Measurements from ENCODE around the gene SUGP2. TPM values are rescaled to one million over a fixed set of nuclear protein-coding genes. Genes with fewer than 3 reads are reported as not detected.

Gene SUGP2
- total RNA-seq, 1 experiment from 2014 or later = 95.2 TPM

GRCh38 chr19:19043881-19044280 is 10.6 kb upstream of the SUGP2 start:
- Mint-ChIP-seq H3K36me3 (ENCODE audit: insufficient read depth in 1 of 3, low read depth in 3 of 3) (peaks cover 27 to 61% (median 51%) of the 10 kb centered on the region in 3 experiments), H3K27me3 (ENCODE audit: low read depth) (no peaks in the 10 kb centered on the region), H3K4me1 (no peaks in the 10 kb centered on the region), H3K9me3 (no peaks in the 10 kb centered on the region), H3K4me3 (no peak overlapping the region; a peak in 1 of 5 replicates), H3K27ac (no peak overlapping the region)
- Histone ChIP-seq H3K27ac (ENCODE audit: insufficient read length, low read depth, low read length) (no peak overlapping the region), H2BK12ac (ENCODE audit: insufficient read length, low read depth, low read length) (no peak overlapping the region), H3K23ac (ENCODE audit: insufficient read length, low read depth, low read length) (no peak overlapping the region), H4K8ac (replicated peaks; ENCODE audit: insufficient read length, low read depth, low read length) (no peak overlapping the region), H2AFZ (ENCODE audit: low read length) (no peak overlapping the region), H2BK20ac (ENCODE audit: low read depth, low read length, poor library complexity, severe bottlenecking) (no peak overlapping the region), H3K4ac (ENCODE audit: low read depth, low read length) (no peak overlapping the region), H4K20me1 (ENCODE audit: control insufficient read depth, insufficient read depth, insufficient read length) (no peaks in the 10 kb centered on the region), H3K56ac (ENCODE audit: insufficient read length, low read depth, low read length) (no peak overlapping the region), H3K27me3 (ENCODE audit: insufficient read depth, low read length) (no peaks in the 10 kb centered on the region), H3K14ac (ENCODE audit: insufficient read depth, low read length) (no peak overlapping the region), H3K4me2 (ENCODE audit: insufficient read depth, insufficient read length, low read length) (no peak overlapping the region), H3K18ac (ENCODE audit: insufficient read length, low read depth, low read length) (no peak overlapping the region), H3K23me2 (ENCODE audit: insufficient read length, low read depth, low read length, poor library complexity, severe bottlenecking) (no peaks in the 10 kb centered on the region), H4K5ac (ENCODE audit: insufficient read length, low read depth, low read length) (no peak overlapping the region), H3T11ph (ENCODE audit: low read length) (no peak overlapping the region), H2AK5ac (ENCODE audit: insufficient read length, low read length) (no peak overlapping the region), H3K9ac (ENCODE audit: extremely low read depth, insufficient read length, low read length) (no peak overlapping the region), H4K91ac (ENCODE audit: insufficient read length, low read depth, low read length) (no peak overlapping the region), H3K9me3 (ENCODE audit: control insufficient read depth, low read depth, low read length) (no peaks in the 10 kb centered on the region), H2BK120ac (ENCODE audit: low read depth, low read length, poor library complexity, severe bottlenecking) (no peak overlapping the region), H2BK5ac (ENCODE audit: insufficient read length, low read length) (no peak overlapping the region), H3K4me1 (ENCODE audit: insufficient read depth, low read length) (no peaks in the 10 kb centered on the region), H2BK15ac (ENCODE audit: low read depth, low read length) (no peak overlapping the region), H3K79me2 (ENCODE audit: insufficient read depth, low read length) (peaks cover 5% of the 10 kb centered on the region; the same call in 1 of the 2 replicates), H3K79me1 (ENCODE audit: insufficient read depth, low read depth, low read length, poor library complexity, severe bottlenecking) (peaks cover 5% of the 10 kb centered on the region)
- DNase-seq = no peak
- no peak for TF ChIP-seq CTCF (conservative IDR thresholded peaks at IDR 0.05)
- no CpG with 5 or more reads among the region's 6 CpGs for WGBS (ENCODE audit: extremely low coverage, insufficient read length, low lambda C conversion rate)
